ENCODE results near the gene NCAN.

GRCh38 chr19:19171821-19172532, 39.8 kb upstream of the NCAN start:
- TF ChIP-seq POLR2A (IDR thresholded peaks at IDR 0.05; ENCODE audit: low read length) = no peak
- TF ChIP-seq GATA1 (IDR thresholded peaks at IDR 0.05; ENCODE audit: low read depth, low read length) = no peak

Data from erythroblast (primary cell).